Neural progenitor cell (in vitro differentiated cells): Measurements from ENCODE around the gene PP2D1.
"Not testable (repeated sequence)": the region's sequence is repeated elsewhere in the genome, so short reads cannot be mapped to it uniquely, and the experiment has no call there.

Source experiments
- EZH2 ChIP-seq: fragments of 200-600 bp; sonication (generic); IDR thresholded peaks from 2 replicates; pipeline ENCODE4 v1.6.1; 2017; ENCODE audit warnings: antibody characterized with exemption, mild to moderate bottlenecking, moderate library complexity
- EZH2phosphoT487 ChIP-seq: fragments of 200-600 bp; sonication (generic); IDR thresholded peaks from 2 replicates; pipeline ENCODE4 v1.6.1; 2017; ENCODE audit warnings: antibody characterized with exemption
- TF ChIP-seq, protein P1 (sequence below): fragments of 200-600 bp; sonication (generic); IDR thresholded peaks from 2 replicates; pipeline ENCODE4 v1.5.1; 2017; ENCODE audit warnings: antibody characterized with exemption, mild to moderate bottlenecking

GRCh38 chr3:19957354-19957753 is 54.7 kb downstream of the PP2D1 start:
- TF ChIP-seq, protein P1, sequence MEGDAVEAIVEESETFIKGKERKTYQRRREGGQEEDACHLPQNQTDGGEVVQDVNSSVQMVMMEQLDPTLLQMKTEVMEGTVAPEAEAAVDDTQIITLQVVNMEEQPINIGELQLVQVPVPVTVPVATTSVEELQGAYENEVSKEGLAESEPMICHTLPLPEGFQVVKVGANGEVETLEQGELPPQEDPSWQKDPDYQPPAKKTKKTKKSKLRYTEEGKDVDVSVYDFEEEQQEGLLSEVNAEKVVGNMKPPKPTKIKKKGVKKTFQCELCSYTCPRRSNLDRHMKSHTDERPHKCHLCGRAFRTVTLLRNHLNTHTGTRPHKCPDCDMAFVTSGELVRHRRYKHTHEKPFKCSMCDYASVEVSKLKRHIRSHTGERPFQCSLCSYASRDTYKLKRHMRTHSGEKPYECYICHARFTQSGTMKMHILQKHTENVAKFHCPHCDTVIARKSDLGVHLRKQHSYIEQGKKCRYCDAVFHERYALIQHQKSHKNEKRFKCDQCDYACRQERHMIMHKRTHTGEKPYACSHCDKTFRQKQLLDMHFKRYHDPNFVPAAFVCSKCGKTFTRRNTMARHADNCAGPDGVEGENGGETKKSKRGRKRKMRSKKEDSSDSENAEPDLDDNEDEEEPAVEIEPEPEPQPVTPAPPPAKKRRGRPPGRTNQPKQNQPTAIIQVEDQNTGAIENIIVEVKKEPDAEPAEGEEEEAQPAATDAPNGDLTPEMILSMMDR = not testable (repeated sequence)
- TF ChIP-seq EZH2phosphoT487, EZH2: not testable (repeated sequence)
